Dermis blood vessel endothelial cell (primary cell): ENCODE measurements around the gene PRKG2. TPM values are rescaled to one million over a fixed set of nuclear protein-coding genes. Genes with fewer than 3 reads are reported as not detected.
"Not testable (repeated sequence)": the region's sequence is repeated elsewhere in the genome, so short reads cannot be mapped to it uniquely, and the experiment has no call there.

Experiments used
- DNase-seq: peaks from one replicate; pipeline ENCODE4 v3.0.0; 2010
- total RNA-seq: library from RNA; depleted of rRNA; stranded (reverse); fragments of >200 nt; gene quantifications from 2 replicates; pipeline ENCODE4 v1.2.3, GENCODE V29; 2014

Gene PRKG2
- under 0.01 TPM in 1 of 2 replicates, not detected in the other for total RNA-seq

GRCh38 chr4:81214881-81215868, at the start of gene PRKG2:
Gene PRKG2 (minus strand): TSS chr4:81215222. CDS start chr4:81205047, 10,175 bp downstream.
- DNase-seq: no peak

DNA sequence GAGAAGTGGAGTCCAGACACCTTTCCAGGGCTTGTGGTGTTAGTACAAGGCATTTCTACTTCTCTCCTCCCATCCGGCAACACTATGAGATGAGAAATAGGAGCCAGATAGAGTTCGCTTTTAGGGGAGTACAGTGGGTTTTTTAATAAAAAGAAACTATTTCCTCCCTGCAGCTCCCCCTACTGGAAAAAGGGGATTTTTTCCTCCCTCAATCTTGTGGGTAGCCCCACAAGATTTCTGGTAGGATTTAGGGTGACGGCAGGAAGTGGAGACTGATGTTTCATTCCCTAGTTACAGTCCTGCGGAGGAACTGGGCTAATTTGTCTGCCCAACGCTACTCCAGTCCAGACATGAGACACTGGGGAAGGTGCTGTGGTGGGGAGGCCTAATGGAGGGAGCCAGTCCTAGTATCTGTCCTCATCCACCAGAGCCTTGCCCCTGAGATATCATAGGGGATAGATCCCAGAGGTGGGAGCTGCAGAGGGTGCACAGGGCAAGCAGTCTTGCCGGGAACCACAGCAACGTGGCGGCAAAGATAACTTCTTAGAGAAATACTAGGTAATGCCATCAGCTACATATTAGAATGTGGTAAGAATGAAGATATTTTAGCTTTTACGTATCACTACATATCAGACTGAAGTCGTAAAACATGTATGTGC, 45.5 kb upstream of the PRKG2 start:
- no peak for DNase-seq

DNA sequence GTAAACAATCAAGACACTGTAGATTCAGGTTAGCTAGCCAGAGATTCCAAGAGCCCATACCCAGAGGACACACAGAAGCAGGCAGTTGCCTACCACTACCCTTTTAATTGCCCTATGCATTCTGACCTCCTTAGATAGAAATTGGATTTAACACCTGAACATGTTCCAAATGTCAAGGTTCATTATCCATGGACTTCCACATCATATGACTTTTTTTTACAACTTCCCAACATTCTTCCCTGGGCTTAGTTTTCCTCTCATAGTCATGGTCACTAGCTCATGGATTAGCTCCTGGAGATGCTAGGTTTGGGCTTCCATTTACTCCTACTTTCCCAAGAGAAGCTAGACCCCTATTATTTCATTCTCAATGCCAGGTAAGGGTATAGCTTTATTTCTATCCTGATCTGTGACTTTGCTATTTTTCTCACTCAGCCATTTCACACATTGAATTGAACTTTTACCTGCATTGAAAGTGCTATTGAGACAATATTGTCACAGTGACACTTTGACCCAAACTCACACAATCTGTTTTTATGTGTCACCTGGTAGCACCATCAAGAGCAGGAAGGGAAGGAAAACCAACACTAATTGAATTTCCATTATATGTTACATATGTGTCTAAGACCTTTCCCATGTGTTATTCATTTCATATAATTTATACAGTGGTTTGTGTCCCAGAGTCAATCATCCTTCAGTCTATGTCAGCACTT, 44.0 kb upstream of the PRKG2 start:
- DNase-seq: no peak

GRCh38 chr4:81257816-81258215, 42.8 kb upstream of the PRKG2 start:
- DNase-seq: no peak

- DNase-seq: no peak
These were observed 42.0 kb upstream of the PRKG2 start for GRCh38 chr4:81257021-81257420.

GRCh38 chr4:81256059-81256970, 41.3 kb upstream of the PRKG2 start:
- DNase-seq: no peak

GRCh38 chr4:81255524-81255923, 40.5 kb upstream of the PRKG2 start:
- no peak for DNase-seq

DNA sequence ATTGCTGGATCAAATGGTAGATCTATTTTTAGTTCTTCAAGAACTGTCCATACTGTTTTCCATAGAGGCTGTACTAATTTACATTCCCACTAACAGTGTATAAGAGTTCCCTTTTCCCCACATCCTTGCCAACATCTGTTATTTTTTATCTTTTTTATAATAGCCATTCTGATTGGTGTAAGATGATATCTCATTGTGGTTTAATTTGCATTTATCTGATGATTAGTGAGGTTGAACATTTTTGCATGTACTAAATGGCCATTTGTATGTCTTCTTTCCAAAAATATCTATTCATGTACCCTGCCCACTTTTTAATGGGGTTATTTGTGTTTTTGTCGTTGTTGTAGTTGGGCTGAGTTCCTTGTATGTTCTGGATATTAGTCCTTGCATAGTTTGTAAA, 35.4 kb upstream of the PRKG2 start:
- DNase-seq: no peak

DNA sequence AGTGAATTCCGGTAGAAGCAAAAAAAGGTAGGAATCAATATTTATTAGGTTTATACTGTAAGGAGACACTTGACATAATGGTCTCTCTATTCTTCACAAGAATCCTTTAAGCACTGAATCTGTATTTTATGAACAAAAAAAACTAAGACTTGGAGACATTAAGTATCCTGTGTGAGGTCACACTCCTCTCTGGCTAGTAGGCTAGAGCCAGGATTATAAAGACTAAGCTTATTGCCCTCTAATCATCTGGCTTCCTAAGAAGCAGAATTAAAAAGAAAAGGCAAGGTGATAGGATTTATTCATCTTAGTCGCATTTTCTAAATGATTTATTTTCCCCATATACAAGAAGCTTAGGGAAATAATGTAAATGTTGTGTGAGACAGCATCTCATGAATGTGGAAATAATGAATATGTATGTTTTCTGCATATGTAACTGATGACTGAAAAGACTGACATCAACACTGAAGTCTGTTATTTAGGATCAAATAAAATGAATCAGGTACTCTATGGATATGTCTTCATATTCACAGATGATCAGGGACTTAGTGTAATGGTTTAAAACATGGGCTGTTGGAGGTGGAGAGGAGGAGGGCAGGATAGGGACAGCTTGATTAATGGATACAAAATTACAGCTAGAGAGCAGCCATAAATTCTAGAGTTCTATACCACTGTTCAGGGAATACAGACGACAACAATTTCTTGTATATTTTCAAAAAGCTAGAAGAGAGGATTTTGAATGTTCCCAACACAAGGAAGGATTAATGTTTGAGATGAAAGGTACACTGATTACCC, 30.4 kb upstream of the PRKG2 start:
- no peak for DNase-seq

- DNase-seq: no peak
These were observed 22.8 kb upstream of the PRKG2 start for GRCh38 chr4:81237791-81238190.

DNA sequence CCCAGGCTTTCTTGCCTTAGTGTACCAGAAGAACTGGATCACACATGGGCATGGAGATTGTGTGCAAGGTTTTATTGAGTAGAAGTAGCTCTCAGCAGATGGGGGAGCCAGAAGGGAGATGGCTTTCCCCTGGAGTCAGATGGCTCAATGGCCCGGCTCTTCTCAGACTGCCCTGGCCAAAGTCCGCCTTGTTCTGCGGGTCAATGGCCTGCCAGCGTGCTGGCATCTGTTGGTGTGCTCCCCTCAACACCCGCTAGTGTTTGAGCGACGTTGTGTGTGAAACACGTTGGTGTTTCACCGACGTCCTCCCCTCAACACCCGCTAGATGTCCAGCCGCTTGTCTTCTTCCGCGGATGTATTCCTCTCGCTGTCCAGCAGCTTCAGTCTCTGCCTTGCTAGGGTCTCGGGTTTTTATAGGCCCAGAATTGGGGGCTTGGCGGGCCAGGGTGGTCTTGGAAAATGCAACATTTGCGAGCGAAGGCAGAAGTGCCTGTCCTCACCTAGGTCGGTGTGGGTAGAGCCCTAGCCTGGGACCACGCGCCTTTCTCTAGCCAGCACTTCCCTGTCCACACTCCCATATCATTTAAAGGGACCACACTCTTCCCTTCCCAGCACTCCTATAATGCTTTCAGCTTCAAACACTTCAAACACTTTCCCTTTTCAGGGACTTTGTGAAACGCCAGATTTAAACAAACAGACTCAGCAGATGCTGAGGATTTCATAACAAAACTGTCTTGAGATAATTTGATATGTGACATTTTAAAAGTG, 21.1 kb upstream of the PRKG2 start:
- no peak for DNase-seq

GRCh38 chr4:81227968-81228367, 12.9 kb upstream of the PRKG2 start:
- no peak for DNase-seq

GRCh38 chr4:81227138-81227537, 12.1 kb upstream of the PRKG2 start:
- DNase-seq: no peak

- DNase-seq: no peak
These were observed 10.2 kb upstream of the PRKG2 start for GRCh38 chr4:81225252-81225651.

GRCh38 chr4:81222082-81222472, 7.1 kb upstream of the PRKG2 start:
- not testable (repeated sequence) for DNase-seq

DNA sequence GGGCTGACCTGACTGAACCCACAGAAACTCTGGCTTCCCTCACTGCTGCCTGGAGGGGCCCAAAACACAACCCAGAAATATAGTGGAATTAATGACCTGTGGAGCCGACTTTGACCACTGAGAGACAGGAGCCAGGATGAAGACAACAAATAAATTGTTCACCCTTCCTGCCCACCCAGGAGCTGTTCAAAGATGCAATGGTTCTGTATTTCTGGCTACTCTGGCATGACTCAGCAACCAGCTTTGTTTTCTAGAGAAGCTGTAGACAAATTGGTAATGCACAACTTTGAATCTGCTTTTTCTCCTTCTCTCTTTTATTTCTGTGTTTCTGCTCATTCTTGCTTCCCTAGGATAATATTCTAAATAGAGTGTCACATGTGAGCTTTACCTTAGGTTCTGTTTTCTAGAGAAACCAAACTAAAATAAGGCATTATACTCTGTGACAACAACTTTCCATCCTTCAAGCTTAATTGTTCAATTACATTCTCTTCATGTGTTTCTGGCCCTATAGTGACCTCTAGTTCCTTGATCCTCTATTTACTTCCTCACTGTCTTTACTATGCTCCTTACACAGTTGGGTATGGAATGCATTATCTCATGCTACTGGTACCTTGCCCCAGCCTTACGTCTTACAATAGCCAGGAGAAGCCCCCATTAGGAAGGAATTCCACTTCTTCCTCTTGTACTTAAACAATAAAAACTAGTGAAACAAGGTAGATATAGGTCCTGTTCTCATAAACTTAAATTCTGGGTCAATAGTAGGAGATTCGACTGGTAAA, 6.5 kb upstream of the PRKG2 start:
- DNase-seq: no peak

DNA sequence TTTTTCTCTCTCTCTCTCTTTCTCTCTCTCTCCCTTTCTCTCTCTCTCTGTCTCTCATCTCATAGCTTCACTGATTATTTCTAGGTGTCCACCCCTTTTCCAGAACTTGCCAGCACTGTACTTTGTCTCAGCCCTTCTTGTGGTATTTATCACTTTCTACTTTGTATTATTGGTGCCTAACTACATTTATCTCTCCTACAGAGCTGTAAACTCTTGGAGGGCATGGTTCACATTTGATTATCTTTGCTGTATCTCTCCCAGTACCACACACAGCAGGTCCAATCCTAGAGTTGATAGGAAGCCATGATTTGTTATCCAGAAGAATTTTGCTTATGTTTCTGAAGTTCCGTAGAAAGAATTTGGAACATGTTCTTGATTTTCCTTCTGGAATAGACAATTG, 5.2 kb upstream of the PRKG2 start:
- DNase-seq: no peak

- no peak for DNase-seq
These were observed 3.2 kb upstream of the PRKG2 start for GRCh38 chr4:81218206-81218605.

GRCh38 chr4:81217779-81218178, 2.8 kb upstream of the PRKG2 start:
- DNase-seq: no peak

- DNase-seq: no peak
These were observed 909 bp upstream of the PRKG2 start for GRCh38 chr4:81215931-81216330.
